ENCODE data around the gene PNMA8B.

DNA sequence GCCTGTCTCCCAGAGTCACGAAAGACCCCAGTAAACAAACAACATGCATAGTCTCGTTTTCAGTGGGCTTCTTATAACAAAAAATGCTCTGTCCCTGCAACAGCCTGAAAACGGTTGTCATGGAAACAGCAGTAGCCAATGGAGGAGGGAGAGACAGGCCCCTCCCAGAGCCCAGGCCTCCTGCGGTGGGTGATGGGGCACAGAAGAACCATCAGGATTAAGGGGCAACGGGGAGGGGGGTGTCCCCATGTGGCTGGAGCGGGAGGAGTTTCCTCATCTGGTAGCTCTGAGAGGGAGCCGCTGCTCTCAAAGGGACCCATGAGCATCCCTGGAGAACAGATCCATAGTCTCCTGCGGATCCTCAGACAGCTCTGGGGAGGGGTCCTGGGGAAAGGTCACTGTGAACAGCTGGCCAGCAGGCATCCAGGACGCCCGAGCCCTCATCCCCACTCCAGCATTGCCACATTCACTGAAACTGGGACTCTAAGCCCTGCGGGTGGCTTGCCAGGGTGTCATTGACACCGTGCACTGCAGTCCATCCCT is 37.5 kb upstream of the PNMA8B start:
- TF ChIP-seq ESRRG (CRISPR knock-in tag; IDR thresholded peaks at IDR 0.05) = no peak
- TF ChIP-seq, protein P1, sequence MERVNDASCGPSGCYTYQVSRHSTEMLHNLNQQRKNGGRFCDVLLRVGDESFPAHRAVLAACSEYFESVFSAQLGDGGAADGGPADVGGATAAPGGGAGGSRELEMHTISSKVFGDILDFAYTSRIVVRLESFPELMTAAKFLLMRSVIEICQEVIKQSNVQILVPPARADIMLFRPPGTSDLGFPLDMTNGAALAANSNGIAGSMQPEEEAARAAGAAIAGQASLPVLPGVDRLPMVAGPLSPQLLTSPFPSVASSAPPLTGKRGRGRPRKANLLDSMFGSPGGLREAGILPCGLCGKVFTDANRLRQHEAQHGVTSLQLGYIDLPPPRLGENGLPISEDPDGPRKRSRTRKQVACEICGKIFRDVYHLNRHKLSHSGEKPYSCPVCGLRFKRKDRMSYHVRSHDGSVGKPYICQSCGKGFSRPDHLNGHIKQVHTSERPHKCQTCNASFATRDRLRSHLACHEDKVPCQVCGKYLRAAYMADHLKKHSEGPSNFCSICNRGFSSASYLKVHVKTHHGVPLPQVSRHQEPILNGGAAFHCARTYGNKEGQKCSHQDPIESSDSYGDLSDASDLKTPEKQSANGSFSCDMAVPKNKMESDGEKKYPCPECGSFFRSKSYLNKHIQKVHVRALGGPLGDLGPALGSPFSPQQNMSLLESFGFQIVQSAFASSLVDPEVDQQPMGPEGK (CRISPR knock-in tag; IDR thresholded peaks at IDR 0.05; ENCODE audit: borderline replicate concordance) = no peak
- no peak for TF ChIP-seq GLIS3 (CRISPR knock-in tag; IDR thresholded peaks at IDR 0.05)
- TF ChIP-seq BACH2 (CRISPR knock-in tag; IDR thresholded peaks at IDR 0.05; ENCODE audit: borderline replicate concordance) = no peak
- TF ChIP-seq, protein P2, sequence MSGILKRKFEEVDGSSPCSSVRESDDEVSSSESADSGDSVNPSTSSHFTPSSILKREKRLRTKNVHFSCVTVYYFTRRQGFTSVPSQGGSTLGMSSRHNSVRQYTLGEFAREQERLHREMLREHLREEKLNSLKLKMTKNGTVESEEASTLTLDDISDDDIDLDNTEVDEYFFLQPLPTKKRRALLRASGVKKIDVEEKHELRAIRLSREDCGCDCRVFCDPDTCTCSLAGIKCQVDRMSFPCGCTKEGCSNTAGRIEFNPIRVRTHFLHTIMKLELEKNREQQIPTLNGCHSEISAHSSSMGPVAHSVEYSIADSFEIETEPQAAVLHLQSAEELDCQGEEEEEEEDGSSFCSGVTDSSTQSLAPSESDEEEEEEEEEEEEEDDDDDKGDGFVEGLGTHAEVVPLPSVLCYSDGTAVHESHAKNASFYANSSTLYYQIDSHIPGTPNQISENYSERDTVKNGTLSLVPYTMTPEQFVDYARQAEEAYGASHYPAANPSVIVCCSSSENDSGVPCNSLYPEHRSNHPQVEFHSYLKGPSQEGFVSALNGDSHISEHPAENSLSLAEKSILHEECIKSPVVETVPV (CRISPR knock-in tag; IDR thresholded peaks at IDR 0.05) = no peak
- TF ChIP-seq PPARA (CRISPR knock-in tag; IDR thresholded peaks at IDR 0.05; ENCODE audit: borderline replicate concordance) = no peak
- TF ChIP-seq SNAI2 (CRISPR knock-in tag; IDR thresholded peaks at IDR 0.05) = no peak
